WI38 (cell line): Measurements from ENCODE around the gene AHSG.
"Not testable (repeated sequence)": the region's sequence is repeated elsewhere in the genome, so short reads cannot be mapped to it uniquely, and the experiment has no call there.

Experiments used
- H3K4me3 ChIP-seq: 2 replicates; pipeline ENCODE4 v1.5.1; 2011; ENCODE audit warnings: low read depth, mild to moderate bottlenecking, control low read depth, low read length
- TF ChIP-seq, protein P1 (sequence below): IDR thresholded peaks from 2 replicates; pipeline ENCODE4 v1.5.1; 2012; ENCODE audit warnings: low read depth, mild to moderate bottlenecking, control low read depth, low read length

Gene AHSG

DNA sequence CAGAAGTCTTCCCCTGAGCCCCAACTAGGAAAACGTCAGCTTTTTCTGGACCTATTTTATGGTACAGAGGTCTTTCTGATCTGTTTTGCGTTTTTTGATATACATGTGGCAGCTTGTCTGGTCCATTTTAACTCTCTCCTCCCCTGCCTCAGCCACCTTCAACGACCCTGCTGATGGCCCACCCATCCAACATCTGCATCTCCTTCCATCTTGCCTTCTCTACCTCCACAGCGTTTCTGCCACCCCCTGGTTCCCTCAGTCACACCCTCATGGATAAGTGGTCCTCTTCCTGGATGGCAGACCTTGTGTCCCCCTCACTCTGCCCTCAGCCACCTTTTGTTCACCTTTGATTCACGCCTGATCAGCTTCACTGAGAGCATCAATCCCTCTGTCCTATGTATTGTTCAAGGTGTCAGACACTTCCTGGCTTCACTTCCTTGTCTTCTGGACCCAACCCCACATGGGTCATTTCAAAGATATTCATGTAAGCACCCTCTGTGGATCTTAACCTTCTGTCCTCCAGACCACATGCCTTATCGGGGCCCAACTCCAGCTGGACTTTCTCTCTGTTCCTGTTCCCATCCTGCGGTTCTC is 13.5 kb downstream of the AHSG start:
- TF ChIP-seq, protein P1, sequence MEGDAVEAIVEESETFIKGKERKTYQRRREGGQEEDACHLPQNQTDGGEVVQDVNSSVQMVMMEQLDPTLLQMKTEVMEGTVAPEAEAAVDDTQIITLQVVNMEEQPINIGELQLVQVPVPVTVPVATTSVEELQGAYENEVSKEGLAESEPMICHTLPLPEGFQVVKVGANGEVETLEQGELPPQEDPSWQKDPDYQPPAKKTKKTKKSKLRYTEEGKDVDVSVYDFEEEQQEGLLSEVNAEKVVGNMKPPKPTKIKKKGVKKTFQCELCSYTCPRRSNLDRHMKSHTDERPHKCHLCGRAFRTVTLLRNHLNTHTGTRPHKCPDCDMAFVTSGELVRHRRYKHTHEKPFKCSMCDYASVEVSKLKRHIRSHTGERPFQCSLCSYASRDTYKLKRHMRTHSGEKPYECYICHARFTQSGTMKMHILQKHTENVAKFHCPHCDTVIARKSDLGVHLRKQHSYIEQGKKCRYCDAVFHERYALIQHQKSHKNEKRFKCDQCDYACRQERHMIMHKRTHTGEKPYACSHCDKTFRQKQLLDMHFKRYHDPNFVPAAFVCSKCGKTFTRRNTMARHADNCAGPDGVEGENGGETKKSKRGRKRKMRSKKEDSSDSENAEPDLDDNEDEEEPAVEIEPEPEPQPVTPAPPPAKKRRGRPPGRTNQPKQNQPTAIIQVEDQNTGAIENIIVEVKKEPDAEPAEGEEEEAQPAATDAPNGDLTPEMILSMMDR: no peak
- H3K4me3 ChIP-seq: no peak overlapping the region

DNA sequence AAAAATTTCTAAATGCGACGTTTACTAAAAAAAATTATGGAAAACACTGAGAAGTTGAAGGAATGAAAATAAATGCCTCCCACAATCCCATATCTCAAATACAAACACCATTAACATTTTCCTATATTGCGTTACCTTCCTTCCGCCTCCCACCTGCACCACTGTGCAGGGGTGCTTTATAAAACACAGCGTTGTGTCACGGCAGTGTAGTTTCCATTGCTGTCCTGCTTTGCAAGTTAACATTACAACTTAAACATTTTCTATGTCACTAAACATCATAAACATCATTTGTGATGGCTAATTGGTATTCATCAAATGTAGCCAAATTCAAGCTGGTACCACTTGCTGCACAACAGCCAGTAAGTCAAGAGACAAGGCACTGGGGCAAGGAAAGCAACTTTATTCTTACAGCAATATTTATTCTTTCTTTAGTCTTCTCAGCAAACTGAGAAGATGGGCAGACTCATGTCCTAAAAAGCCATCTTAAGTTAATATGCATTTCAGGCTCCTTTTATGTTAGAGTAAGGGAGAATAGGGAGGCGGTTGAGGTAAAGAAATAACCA is 15.1 kb downstream of the AHSG start:
- no peak overlapping the region for H3K4me3 ChIP-seq
- TF ChIP-seq, protein P1: no peak

DNA sequence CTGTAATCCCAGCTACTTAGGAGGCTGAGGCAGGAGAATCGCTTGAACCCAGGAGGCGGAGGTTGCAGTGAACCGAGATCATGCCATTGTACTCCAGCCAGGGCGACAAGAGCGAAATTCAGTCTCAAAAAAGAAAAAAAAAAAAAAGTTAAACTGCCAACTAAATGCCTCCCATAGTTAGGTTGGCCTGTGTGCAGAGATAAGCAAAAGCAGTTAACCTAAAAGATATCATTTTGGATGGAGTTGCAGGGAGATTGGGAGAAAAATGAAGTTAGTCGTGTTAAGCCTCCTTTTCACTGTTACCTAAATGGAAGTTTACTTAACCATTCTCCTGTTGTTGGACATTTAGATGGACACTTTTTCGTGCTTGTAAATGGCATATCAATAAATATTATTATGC is 15.9 kb downstream of the AHSG start:
- no peak overlapping the region for H3K4me3 ChIP-seq
- TF ChIP-seq, protein P1: no peak

DNA sequence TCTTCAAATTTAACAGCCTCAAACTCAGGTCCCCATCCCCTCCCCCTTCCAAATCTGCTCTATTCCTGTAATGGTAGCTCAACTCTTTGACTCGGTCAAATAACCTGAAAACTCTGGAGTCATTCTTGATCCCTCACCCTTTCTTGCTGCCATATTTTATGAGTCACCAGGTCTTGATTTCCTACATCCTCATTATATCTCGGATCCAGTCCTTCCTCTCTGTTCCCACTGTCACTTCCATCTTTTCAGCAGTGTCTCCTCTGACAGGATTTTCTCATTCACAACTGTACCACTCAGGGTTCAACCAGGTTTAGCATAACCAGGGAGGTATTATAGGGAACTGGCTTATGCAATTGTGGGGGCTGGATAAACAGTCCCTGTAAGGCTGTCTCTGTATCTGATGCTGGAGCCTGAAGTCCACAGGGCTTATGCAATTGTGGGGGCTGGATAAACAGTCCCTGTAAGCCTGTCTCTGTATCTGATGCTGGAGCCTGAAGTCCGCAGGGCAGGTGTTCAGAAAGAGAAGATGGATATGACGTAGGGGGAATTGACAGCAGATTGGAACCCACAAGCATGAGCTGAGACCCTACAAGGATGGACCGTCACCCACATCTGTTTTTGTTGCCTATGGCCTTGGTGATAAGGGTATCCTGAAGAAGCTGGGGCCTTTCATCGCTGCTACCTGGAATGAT is 18.2 kb downstream of the AHSG start:
- no peak overlapping the region for H3K4me3 ChIP-seq
- TF ChIP-seq, protein P1: no peak

DNA sequence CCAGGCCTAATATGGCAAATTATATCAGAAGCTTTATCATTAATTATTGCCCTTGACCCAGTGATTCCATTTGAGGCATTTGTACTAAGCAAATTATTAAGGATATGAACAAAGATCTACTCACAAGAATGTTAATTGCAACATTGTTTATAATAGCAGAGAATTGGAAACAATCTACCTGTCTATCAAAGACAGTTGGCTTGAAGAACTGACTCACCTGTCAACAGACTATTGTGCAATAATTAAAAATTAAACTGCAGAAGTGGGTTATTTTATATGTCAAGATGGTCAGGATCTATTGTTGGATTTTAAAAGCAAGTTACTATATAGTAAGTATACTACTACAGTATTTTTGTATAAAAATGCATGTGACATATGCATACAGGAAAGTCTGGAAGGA is 20.6 kb downstream of the AHSG start:
- TF ChIP-seq, protein P1: no peak
- no peak overlapping the region for H3K4me3 ChIP-seq

DNA sequence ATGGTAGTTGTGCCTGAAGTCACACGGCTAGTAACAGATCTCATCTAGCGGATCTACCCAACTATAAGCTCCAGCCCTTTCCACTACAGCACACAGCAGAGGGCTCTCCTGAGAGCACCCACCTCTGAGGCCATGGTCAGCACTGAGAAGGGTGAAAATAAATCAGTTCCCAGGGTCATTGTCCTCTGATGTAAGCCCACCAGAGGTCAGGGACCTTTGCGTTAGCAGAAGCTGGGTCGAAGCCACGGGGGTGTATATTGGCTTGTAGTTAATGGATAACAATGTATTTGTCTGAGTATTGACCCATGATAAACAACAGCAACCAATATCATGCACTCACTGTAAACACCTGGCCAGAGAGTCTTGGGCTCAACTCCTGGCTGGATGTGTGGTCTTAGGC is 21.3 kb downstream of the AHSG start:
- not testable (repeated sequence) for H3K4me3 ChIP-seq

DNA sequence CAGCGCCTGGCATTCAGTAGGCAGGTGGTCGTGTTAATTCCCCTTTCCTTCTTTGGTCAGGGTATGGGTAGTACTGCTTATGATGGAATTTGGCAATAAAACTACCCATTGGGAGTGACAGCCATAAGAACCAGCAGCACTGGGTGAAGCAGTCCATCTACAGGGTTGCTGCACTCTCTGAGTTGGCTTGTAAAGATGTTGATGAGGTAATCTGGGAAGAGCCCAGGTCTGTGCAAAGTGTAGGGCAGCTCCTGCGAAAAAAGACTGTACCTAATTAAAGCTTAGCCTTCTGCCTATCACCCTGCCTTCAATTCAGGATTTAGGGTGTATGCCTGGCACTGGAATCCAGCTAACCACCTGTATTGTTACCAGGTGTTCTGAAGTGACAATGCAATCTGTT is 22.7 kb downstream of the AHSG start:
- no peak overlapping the region for H3K4me3 ChIP-seq
- TF ChIP-seq, protein P1: no peak
